NCI-H2171 (cell line): ENCODE data around the gene RFX1.
"Not testable (repeated sequence)": the region's sequence is repeated elsewhere in the genome, so short reads cannot be mapped to it uniquely, and the experiment has no call there.

Source experiments
- DNase-seq: peaks from one replicate; lab custom pipeline; 2025; lab: John Stamatoyannopoulos, UW

The RFX1 gene

DNA sequence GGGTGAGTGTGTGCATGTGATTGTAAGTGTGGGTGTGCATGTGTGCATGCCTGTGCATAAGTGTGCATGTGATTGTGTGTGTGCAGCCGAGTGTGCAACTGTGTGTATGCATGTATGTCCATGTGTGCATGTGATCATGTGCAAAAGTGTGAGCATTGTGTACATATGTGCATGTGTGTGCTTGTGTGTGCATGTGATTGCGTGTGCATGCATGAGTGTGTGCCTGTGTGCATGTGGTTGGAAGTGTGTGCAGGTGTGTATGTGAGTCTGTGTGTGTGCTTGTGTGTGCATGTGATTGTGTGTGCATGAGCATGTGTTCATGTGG is 71.4 kb downstream of the RFX1 start:
- no peak for DNase-seq

- no peak for DNase-seq
These were observed 73.2 kb downstream of the RFX1 start for GRCh38 chr19:13932911-13933393.

DNA sequence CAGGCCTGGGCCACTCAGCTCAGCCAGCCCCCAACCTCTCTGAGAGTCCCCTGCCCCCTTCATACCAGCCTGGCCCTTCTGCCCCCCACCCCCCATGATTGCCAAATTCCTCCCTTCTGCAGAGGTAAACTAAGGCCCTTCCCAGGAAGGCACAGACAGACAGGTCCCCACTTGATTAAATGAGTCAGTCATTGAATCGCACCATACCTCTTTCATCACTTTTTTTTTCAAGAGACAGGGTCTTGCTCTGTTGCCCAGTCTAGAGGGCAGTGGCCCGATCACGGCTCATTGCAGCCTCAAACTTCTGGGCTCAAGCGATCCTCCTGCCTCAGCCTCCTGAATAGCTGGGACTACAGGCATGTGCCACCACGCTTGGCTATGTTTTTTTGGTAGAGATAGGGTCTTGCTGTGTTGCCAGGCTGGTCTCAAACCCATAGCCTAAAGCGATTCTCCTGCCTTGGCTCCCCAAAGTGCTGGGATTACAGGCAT is 73.9 kb downstream of the RFX1 start:
- DNase-seq: no peak

DNA sequence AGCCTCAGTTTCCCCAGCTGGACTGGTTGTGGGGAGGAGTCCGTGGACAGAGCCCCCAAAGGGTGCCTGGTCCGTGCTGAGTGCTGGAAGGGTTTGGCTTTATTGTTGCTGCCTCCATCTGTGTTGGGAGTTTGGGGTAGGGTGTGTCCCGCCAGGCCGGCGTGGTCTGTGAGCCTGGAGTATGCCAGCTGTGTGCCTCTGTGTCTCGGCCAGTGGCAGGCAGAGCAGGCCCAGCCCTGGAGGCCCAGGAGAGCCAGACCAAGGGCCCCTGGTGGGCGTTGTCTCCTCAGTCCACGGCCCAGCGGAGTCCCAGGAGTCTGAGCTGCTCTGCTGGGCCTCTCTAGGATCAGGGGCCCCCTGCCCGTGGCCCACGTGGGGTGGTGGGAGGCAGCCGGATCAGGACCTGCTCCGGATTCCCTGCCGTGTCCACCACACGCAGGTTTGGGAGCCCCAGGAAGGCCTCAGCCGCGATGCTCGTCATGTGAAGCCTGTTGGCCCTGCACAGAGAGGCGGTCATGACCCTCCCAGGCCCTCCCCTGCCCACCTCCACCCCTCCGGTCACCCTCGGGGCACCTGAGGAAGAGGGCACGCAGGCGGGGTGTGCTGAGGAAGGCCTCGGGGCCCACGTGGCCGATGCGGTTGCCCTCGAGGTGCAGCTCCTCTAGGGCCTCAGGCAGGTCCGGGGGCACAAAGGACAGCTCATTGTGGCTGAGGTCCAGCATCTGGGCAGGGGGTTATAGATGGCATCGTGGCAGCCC is 74.5 kb downstream of the RFX1 start:
- no peak for DNase-seq

- no peak for DNase-seq
These were observed 75.7 kb downstream of the RFX1 start for GRCh38 chr19:13930402-13930801.

DNA sequence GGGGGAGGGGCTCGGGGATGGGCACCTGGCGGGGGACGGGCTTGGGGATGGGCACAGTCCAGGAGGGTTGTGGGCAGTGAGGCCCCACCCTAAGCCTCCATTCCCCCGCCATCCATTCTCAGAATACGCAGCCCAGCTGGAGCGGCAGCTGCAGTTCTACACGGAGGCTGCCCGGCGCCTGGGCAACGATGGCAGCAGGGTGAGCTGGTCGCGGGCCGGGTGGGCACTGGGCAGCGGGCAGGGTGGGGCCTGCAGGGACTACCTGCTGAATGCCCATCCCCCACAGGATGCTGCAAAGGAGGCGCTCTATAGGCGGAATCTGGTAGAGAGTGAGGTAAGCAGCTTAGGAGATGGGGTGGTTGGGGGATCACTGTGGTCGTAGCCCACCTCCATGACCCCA is 76.2 kb downstream of the RFX1 start:
- no peak for DNase-seq

DNA sequence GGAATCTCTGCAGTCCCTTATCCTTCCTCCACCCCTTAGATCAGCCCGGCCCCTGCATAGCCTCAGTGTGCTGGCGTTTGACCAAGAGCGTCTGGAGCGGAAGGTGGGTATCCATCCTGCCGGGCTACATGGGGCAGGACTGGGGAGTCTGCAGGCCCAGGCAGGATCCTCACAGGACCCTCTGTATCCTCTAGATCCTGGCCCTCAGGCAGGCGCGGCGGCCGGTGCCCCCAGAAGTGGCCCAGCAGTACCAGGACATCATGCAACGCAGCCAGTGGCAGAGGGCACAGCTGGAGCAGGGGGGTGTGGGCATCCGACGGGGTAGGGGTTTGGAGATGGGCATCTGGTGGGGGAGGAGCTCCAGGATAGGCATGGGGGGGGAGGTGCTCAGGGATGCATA is 76.8 kb downstream of the RFX1 start:
- peak; percentile 10 for DNase-seq

DNA sequence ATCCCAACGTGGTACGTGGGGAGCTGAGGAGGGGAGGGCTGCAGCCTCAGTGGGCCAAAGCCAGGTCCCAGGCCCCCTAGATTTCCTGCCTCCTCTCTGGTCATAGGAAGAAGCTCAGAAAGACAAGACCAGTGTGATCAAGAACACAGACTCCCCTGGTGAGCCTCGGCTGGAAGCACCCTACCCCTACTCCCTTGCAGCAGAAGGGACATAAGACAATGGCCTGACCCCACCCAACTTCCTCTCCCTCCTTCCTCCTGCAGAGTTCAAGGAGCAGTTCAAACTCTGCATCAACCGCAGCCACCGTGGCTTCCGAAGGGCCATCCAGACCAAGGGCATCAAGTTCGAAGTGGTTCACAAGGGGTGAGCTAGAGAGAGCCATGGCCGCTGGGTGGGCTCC is 79.4 kb downstream of the RFX1 start:
- DNase-seq: no peak

- no peak for DNase-seq
These were observed 80.1 kb downstream of the RFX1 start for GRCh38 chr19:13926010-13926409.

- DNase-seq: no peak
These were observed 82.7 kb downstream of the RFX1 start for GRCh38 chr19:13923194-13923987.

DNA sequence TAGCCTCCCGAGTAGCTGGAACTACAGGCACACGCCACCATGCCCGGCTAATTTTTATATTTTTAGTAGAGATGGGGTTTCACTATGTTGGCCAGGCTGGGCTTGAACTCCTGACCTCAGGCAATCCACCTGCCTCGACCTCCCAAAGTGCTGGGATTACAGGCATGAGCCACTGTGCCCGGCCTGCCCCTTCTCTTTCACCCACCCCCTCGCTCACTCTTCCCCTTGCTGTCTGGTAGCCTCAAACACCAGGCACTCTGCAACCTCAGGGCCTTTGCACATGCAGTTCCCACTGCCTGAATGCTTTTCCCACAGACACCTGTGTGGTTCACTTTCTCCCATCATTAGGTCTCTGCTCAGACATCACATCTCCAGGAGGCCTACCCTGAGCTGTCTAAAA is 84.0 kb downstream of the RFX1 start:
- DNase-seq: not testable (repeated sequence)

DNA sequence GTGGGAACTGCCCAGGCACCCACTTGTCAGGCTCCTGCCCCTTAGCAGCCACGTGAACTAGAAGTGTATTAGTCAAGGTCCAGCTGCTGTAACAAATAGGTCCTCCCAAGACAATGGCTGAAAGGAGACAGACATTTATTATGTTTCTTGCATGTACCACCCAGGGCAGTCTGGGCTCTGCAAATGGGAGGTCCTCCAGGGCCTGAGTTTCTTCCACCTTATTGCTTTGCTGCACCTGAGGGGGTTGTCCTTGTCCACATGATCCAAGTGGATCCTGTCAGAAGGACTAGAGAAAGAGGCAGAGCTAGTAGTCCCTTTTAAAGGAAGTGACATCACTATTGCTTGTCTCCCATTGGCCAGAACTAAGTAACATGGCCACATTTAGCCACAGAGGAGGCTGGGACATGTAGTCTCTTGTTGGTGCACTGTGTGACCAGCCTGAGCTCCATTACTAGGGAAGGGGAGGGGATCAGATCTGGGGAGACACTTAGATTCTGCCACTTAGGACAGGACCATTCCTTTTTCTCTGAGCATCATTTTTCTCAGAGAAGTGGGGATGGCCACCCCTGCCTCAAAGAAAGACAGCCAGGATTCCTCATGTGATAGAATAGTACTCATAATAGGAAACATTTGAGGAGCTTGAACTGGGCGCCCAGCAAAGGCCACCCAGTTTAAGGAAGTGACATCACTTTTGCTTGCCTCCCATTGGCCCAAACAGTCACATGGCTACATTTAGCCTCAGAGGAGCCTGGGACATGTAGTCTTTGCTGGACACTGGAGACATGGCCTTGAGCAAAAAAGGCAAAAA is 85.0 kb downstream of the RFX1 start:
- DNase-seq: peak; percentile 47

DNA sequence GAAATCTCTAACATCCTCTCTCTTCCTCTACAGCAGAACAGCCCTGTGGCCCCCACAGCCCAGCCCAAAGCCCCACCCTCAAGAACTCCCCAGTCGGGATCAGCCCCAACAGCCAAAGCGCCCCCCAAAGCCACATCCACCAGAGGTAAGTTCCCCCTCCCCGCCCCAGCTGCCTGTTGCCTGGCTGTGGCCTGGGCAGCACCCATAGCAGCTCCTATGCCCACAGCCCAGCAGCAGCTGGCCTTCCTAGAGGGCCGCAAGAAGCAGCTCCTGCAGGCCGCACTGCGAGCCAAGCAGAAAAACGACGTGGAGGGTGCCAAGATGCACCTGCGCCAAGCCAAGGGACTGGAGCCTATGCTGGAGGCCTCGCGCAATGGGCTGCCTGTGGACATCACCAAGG is 85.6 kb downstream of the RFX1 start:
- DNase-seq: no peak

- no peak for DNase-seq
These were observed 87.3 kb downstream of the RFX1 start for GRCh38 chr19:13918726-13919411.

DNA sequence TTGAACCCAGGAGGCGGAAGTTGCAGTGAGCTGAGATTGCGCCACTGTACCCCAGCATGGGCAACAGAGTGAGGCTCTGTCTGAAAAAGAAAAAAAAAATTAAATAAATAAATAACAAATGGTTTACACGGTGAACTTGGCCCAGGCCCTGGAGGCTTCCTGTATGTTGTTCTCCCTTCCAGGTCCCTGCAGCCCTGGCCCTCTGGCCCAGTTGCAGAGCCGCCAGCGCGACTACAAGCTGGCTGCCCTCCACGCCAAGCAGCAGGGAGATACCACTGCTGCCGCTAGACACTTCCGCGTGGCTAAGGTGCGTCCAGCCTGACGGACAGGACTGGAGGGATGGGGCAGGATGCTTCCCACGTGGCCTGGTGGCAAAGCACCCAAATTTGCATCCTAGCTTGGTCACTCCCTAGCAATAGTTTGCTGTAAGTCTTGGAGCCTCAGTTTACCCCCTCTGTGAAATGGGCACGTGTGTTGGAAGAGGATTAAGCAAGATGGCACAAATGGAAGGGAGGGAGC is 88.2 kb downstream of the RFX1 start:
- no peak for DNase-seq

GRCh38 chr19:13914777-13915176 is 91.3 kb downstream of the RFX1 start:
- no peak for DNase-seq

DNA sequence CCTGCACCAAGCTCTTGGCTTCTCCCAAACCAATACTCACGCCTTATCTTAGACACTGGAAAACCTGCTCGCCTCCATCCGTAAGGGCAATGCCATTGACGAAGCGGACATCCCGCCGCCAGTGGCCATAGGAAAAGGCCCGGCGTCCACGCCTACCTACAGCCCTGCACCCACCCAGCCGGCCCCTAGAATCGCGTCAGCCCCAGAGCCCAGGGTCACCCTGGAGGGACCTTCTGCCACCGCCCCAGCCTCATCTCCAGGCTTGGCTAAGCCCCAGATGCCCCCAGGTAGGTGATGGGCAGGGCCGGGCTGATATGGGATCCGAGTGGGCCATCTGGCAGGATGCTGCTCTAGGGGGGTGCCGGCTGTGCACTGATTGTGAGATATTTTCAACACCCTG is 92.8 kb downstream of the RFX1 start:
- no peak for DNase-seq
